OCI-LY7 (cell line): ENCODE measurements around the gene BCL2L12. TPM values are rescaled to one million over a fixed set of nuclear protein-coding genes. Genes with fewer than 3 reads are reported as not detected.
"Not testable (repeated sequence)": the region's sequence is repeated elsewhere in the genome, so short reads cannot be mapped to it uniquely, and the experiment has no call there.

Experiments
- BruUV-seq: library from RNA; stranded (reverse); fragments of 400-500 nt; replicated peaks from 2 replicates; lab custom pipeline; 2021; lab: Mats Ljungman, UMichigan
- CTCF ChIA-PET: fragments of 300-600 bp; sonication (Branson Sonifier 250); formaldehyde crosslinking; loops from one replicate; lab custom pipeline; 2022; ENCODE audit warnings: antibody characterized with exemption; ENCODE audit not compliant: unreplicated experiment; lab: Charles Lee
- POLR2A ChIA-PET: fragments of 300-600 bp; sonication (Branson Sonifier 250); formaldehyde crosslinking; loops from one replicate; lab custom pipeline; 2022; ENCODE audit warnings: antibody characterized with exemption; lab: Charles Lee
- DNase-seq: peaks from one replicate; pipeline ENCODE4 v3.0.0-alpha.2; 2015; ENCODE audit warnings: low spot score
- H2AFZ ChIP-seq: fragments of 200-600 bp; sonication (generic), shearing (Covaris generic); 2 replicates; pipeline ENCODE4 v1.6.1; 2014; ENCODE audit warnings: mild to moderate bottlenecking, antibody characterized with exemption, low read length, moderate library complexity
- H3K27ac ChIP-seq: fragments of 200-600 bp; sonication (generic); 2 replicates; pipeline ENCODE4 v1.5.1; 2014; ENCODE audit warnings: mixed run types, low read depth, mild to moderate bottlenecking, moderate library complexity, low read length, inconsistent platforms; ENCODE audit not compliant: poor library complexity, severe bottlenecking
- H3K36me3 ChIP-seq: fragments of 200-600 bp; sonication (generic); 2 replicates; pipeline ENCODE4 v1.6.1; 2014; ENCODE audit warnings: mild to moderate bottlenecking, antibody characterized with exemption, low read length, moderate library complexity, mixed read lengths; ENCODE audit not compliant: insufficient read depth
- H3K4me1 ChIP-seq: fragments of 200-600 bp; sonication (generic); 2 replicates; pipeline ENCODE4 v1.5.1; 2014; ENCODE audit warnings: mild to moderate bottlenecking, low read length; ENCODE audit not compliant: insufficient read depth, poor library complexity, severe bottlenecking
- H3K4me2 ChIP-seq: fragments of 200-600 bp; sonication (generic); 2 replicates; pipeline ENCODE4 v1.6.1; 2014; ENCODE audit warnings: mild to moderate bottlenecking, low read length
- H3K4me3 ChIP-seq: fragments of 200-600 bp; sonication (generic); 2 replicates; pipeline ENCODE4 v1.5.1; 2014; ENCODE audit warnings: mild to moderate bottlenecking, low read depth, low read length; ENCODE audit not compliant: poor library complexity, severe bottlenecking
- H3K79me2 ChIP-seq: fragments of 200-600 bp; sonication (generic); 2 replicates; pipeline ENCODE4 v1.6.1; 2016; ENCODE audit warnings: low read depth, mild to moderate bottlenecking, low read length, moderate library complexity, mixed read lengths; ENCODE audit not compliant: insufficient read depth
- H3K9me2 ChIP-seq: fragments of 200-600 bp; sonication (generic); 2 replicates; pipeline ENCODE4 v1.6.1; 2016; ENCODE audit warnings: mild to moderate bottlenecking, low read length, mixed read lengths; ENCODE audit not compliant: insufficient read depth
- H3K9me3 ChIP-seq: fragments of 200-600 bp; sonication (generic); 2 replicates; pipeline ENCODE4 v1.6.1; 2014; ENCODE audit warnings: mild to moderate bottlenecking, mixed run types, low read length, mixed read lengths
- H4K20me1 ChIP-seq: fragments of 200-600 bp; sonication (generic); 2 replicates; pipeline ENCODE4 v1.6.1; 2014; ENCODE audit warnings: mild to moderate bottlenecking, antibody characterized with exemption, low read length, moderate library complexity, mixed read lengths; ENCODE audit not compliant: insufficient read depth
- EZH2phosphoT487 ChIP-seq: fragments of 200-600 bp; sonication (generic); IDR thresholded peaks from 2 replicates; pipeline ENCODE4 v1.6.1; 2018; ENCODE audit warnings: low read depth, borderline replicate concordance, mild to moderate bottlenecking, mixed run types, antibody characterized with exemption, low read length, moderate library complexity, mixed read lengths
- intact Hi-C: fragments of 100-400 bp; cut with micrococcal nuclease; formaldehyde crosslinking; loops from one replicate; pipeline ENCODE4 v1.10.0; 2022; ENCODE audit not compliant: unreplicated experiment
- total RNA-seq, 2 experiments: library from RNA; depleted of rRNA in 1 of 2; stranded (reverse); fragments of >200 nt in 1 of 2; shearing (Covaris generic) in 1 of 2; gene quantifications; 2 replicates each; pipeline ENCODE4 v1.2.3, GENCODE V29; 2014 to 2022
- TF ChIP-seq, protein P1 (sequence below): fragments of 200-600 bp; sonication (generic); conservative IDR thresholded peaks from 2 replicates; pipeline ENCODE4 v1.5.1; 2014; ENCODE audit warnings: mild to moderate bottlenecking, antibody characterized with exemption, low read length, moderate library complexity, mixed read lengths

The BCL2L12 gene
- total RNA-seq, 2 experiments from 2014 or later, result 38.9 to 65.4 TPM

DNA sequence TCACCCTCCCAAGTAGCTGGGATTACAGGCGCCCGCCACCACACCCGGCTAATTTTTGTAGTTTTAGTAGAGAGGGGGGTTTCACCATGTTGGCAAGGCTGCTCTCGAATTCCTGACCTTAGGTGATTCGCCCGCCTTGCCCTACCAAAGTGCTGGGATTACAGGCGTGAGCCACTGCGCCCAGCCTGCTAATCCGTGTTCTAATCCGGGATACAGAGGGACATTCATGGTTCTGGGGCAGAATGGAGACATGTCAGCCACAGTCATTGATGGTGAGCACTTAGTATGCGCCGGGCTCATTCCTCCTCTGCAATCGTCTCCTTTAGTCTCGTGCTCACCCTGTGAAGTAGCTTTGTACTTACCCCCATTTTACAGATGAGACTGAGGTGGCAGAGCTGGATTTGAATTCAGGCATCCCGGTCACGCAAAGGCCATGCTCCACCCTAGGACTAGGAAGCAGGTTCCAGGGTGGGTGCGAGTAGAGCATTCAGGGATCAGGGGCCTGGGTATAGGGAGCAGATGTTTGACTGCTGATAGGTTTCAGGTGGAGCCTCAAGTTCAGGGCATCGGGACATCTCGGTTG is 34.0 kb upstream of the BCL2L12 start:
- ChIA-PET POLR2A (no interaction called here), CTCF (no interaction called here)
- DNase-seq, result no peak
- Histone ChIP-seq H3K27ac (no peak overlapping the region), H3K36me3 (peaks cover 24% of the 10 kb centered on the region; the same call in 1 of the 2 replicates), H4K20me1 (no peaks in the 10 kb centered on the region), H3K9me2 (no peaks in the 10 kb centered on the region), H3K4me1 (no peaks in the 10 kb centered on the region), H3K79me2 (no peaks in the 10 kb centered on the region), H2AFZ (no peak overlapping the region), H3K4me2 (no peak overlapping the region), H3K9me3 (no peaks in the 10 kb centered on the region), H3K4me3 (no peak overlapping the region)
- BruUV-seq, result no TSS peak
- intact Hi-C loops, result no loop called here
- TF ChIP-seq EZH2phosphoT487, result no peak
- TF ChIP-seq, protein P1, sequence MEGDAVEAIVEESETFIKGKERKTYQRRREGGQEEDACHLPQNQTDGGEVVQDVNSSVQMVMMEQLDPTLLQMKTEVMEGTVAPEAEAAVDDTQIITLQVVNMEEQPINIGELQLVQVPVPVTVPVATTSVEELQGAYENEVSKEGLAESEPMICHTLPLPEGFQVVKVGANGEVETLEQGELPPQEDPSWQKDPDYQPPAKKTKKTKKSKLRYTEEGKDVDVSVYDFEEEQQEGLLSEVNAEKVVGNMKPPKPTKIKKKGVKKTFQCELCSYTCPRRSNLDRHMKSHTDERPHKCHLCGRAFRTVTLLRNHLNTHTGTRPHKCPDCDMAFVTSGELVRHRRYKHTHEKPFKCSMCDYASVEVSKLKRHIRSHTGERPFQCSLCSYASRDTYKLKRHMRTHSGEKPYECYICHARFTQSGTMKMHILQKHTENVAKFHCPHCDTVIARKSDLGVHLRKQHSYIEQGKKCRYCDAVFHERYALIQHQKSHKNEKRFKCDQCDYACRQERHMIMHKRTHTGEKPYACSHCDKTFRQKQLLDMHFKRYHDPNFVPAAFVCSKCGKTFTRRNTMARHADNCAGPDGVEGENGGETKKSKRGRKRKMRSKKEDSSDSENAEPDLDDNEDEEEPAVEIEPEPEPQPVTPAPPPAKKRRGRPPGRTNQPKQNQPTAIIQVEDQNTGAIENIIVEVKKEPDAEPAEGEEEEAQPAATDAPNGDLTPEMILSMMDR, result no peak

DNA sequence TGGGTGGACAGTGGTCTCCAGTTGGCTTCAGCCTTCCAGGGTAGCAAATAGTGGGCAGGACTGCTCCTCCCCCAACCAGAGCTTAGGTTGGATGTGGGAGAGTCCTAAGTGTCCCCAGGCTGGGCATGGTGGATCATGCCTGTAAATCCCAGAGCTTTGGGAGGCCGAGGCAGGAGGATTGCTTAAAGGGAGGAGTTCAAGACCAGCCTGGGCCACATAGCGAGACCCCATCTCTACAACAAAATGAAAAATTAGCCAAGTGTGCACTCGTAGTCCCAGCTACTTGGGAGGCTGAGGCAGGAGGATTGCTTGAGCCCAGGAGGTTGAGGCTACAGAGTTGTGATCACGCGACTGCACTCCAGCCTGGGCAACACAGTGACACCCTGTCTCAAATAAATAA is 33.2 kb upstream of the BCL2L12 start:
- BruUV-seq, result no TSS peak
- POLR2A ChIA-PET, result no interaction called here
- H3K4me3 ChIP-seq, result no peak overlapping the region
- no peaks in the 10 kb centered on the region for H3K79me2 ChIP-seq
- no peak overlapping the region for H3K27ac ChIP-seq
- no peak overlapping the region for H2AFZ ChIP-seq
- TF ChIP-seq, protein P1, result no peak
- TF ChIP-seq EZH2phosphoT487, result no peak
- DNase-seq, result no peak
- no peaks in the 10 kb centered on the region for H3K9me3 ChIP-seq
- CTCF ChIA-PET, result no interaction called here
- H4K20me1 ChIP-seq, result no peaks in the 10 kb centered on the region
- no peaks in the 10 kb centered on the region for H3K9me2 ChIP-seq
- intact Hi-C loops, result no loop called here
- peaks cover 16% of the 10 kb centered on the region; the same call in 1 of the 2 replicates for H3K36me3 ChIP-seq
- no peaks in the 10 kb centered on the region for H3K4me1 ChIP-seq
- H3K4me2 ChIP-seq, result no peak overlapping the region

- H3K4me1 ChIP-seq, BruUV-seq, H2AFZ ChIP-seq, H3K27ac ChIP-seq, CTCF ChIA-PET, DNase-seq, H3K4me3 ChIP-seq, H3K9me2 ChIP-seq, POLR2A ChIA-PET, H3K4me2 ChIP-seq, intact Hi-C loops, H3K9me3 ChIP-seq, H3K79me2 ChIP-seq, H4K20me1 ChIP-seq: not testable (repeated sequence)
- H3K36me3 ChIP-seq, result peaks cover 11% of the 10 kb centered on the region; the same call in 1 of the 2 replicates
Measured at GRCh38 chr19:49633273-49633672, 32.5 kb upstream of the BCL2L12 start.
